WTC11 (cell line): Measurements from ENCODE around the gene NOL4L. TPM values are rescaled to one million over a fixed set of nuclear protein-coding genes. Genes with fewer than 3 reads are reported as not detected.

ENCODE experiments used
- ATAC-seq: fragments of 200-7000 bp; cut with Tn5 transposase; 2 replicates; pipeline ENCODE4 v1.10.0; 2021; ENCODE audit warnings: mild to moderate bottlenecking, moderate library complexity
- CTCF ChIA-PET: fragments of 300-600 bp; sonication (Branson Sonifier 250); formaldehyde crosslinking; loops from one replicate; lab custom pipeline; 2021; ENCODE audit warnings: antibody characterized with exemption; lab: Charles Lee
- POLR2A ChIA-PET: fragments of 350-600 bp; sonication (Branson Sonifier 250); formaldehyde crosslinking; loops from one replicate; lab custom pipeline; 2021; ENCODE audit warnings: antibody characterized with exemption; lab: Charles Lee
- DNase-seq: peaks from one replicate; pipeline ENCODE4 v3.0.0; 2021; ENCODE audit warnings: low spot score
- H3K27ac Mint-ChIP-seq: 2 replicates; pipeline ENCODE4 v1.8.0; 2021; ENCODE audit warnings: mixed read lengths
- H3K27me3 Mint-ChIP-seq: 2 replicates; pipeline ENCODE4 v1.8.0; 2021; ENCODE audit warnings: low read depth, mild to moderate bottlenecking, moderate library complexity, mixed read lengths
- H3K36me3 Mint-ChIP-seq: 2 replicates; pipeline ENCODE4 v1.8.0; 2021; ENCODE audit warnings: mixed read lengths
- H3K4me1 Mint-ChIP-seq: 2 replicates; pipeline ENCODE4 v1.8.0; 2022; ENCODE audit warnings: mixed read lengths
- H3K4me3 Mint-ChIP-seq: 2 replicates; pipeline ENCODE4 v1.8.0; 2021; ENCODE audit warnings: mild to moderate bottlenecking, moderate library complexity, mixed read lengths
- H3K9me3 Mint-ChIP-seq: 2 replicates; pipeline ENCODE4 v1.8.0; 2021; ENCODE audit warnings: mixed read lengths
- ATF6 ChIP-seq: sonication (generic); formaldehyde crosslinking; IDR thresholded peaks from 2 replicates; pipeline ENCODE4 v1.8.1; 2023; ENCODE audit warnings: mild to moderate bottlenecking, missing genetic modification reagents
- E2F1 ChIP-seq: sonication (generic); formaldehyde crosslinking; IDR thresholded peaks from 2 replicates; pipeline ENCODE4 v1.8.0; 2022; ENCODE audit warnings: mild to moderate bottlenecking, missing genetic modification reagents
- E2F5 ChIP-seq: sonication (generic); formaldehyde crosslinking; IDR thresholded peaks from 2 replicates; pipeline ENCODE4 v1.8.1; 2022; ENCODE audit warnings: mild to moderate bottlenecking, moderate library complexity, missing genetic modification reagents
- ESRRA ChIP-seq: sonication (generic); formaldehyde crosslinking; IDR thresholded peaks from 2 replicates; pipeline ENCODE4 v1.8.1; 2022; ENCODE audit warnings: mild to moderate bottlenecking, missing genetic modification reagents, borderline replicate concordance
- ETV6 ChIP-seq: sonication (generic); formaldehyde crosslinking; IDR thresholded peaks from 2 replicates; pipeline ENCODE4 v1.8.1; 2022; ENCODE audit warnings: mild to moderate bottlenecking, missing genetic modification reagents
- FOXK1 ChIP-seq: sonication (generic); formaldehyde crosslinking; IDR thresholded peaks from 2 replicates; pipeline ENCODE4 v1.8.0; 2022; ENCODE audit warnings: mild to moderate bottlenecking, moderate library complexity, missing genetic modification reagents
- GTF2I ChIP-seq: fragments of 250-450 bp; sonication (Bioruptor Pico); conservative IDR thresholded peaks from 2 replicates; pipeline ENCODE4 v1.4.0; 2021; ENCODE audit warnings: mild to moderate bottlenecking
- HMGXB4 ChIP-seq: sonication (generic); formaldehyde crosslinking; IDR thresholded peaks from 2 replicates; pipeline ENCODE4 v1.8.1; 2023; ENCODE audit warnings: mild to moderate bottlenecking, moderate library complexity, missing genetic modification reagents
- NR1H2 ChIP-seq: sonication (generic); formaldehyde crosslinking; IDR thresholded peaks from 2 replicates; pipeline ENCODE4 v1.9.0; 2021; ENCODE audit warnings: mild to moderate bottlenecking, moderate library complexity, missing genetic modification reagents
- TP53 ChIP-seq: sonication (generic); formaldehyde crosslinking; IDR thresholded peaks from 2 replicates; pipeline ENCODE4 v1.8.1; 2023; ENCODE audit warnings: mild to moderate bottlenecking, missing genetic modification reagents
- USF2 ChIP-seq: sonication (generic); formaldehyde crosslinking; IDR thresholded peaks from 2 replicates; pipeline ENCODE4 v1.8.1; 2023; ENCODE audit warnings: mild to moderate bottlenecking, missing genetic modification reagents, moderate library complexity
- ZBTB43 ChIP-seq: sonication (generic); formaldehyde crosslinking; IDR thresholded peaks from 2 replicates; pipeline ENCODE4 v1.8.1; 2023; ENCODE audit warnings: mild to moderate bottlenecking, missing genetic modification reagents
- ZNF263 ChIP-seq: sonication (generic); formaldehyde crosslinking; IDR thresholded peaks from 2 replicates; pipeline ENCODE4 v1.8.1; 2022; ENCODE audit warnings: low read depth, mild to moderate bottlenecking, moderate library complexity, missing genetic modification reagents
- ZNF423 ChIP-seq: fragments of 250-450 bp; sonication (Bioruptor Pico); IDR thresholded peaks from 2 replicates; pipeline ENCODE4 v2.1.2; 2022; ENCODE audit warnings: mild to moderate bottlenecking, moderate library complexity
- ZNF425 ChIP-seq: fragments of 250-450 bp; sonication (Bioruptor Pico); conservative IDR thresholded peaks from 2 replicates; pipeline ENCODE4 v1.9.0; 2021; ENCODE audit warnings: mild to moderate bottlenecking
- ZNF532 ChIP-seq: fragments of 250-450 bp; sonication (Bioruptor Pico); IDR thresholded peaks from 2 replicates; pipeline ENCODE4 v1.9.0; 2021; ENCODE audit warnings: mild to moderate bottlenecking, borderline replicate concordance
- total RNA-seq: library from RNA; stranded (reverse); gene quantifications from 3 replicates; pipeline ENCODE4 v1.2.3, GENCODE V29; 2021

NOL4L gene
- total RNA-seq, 1 experiment from 2014 or later: 29.0 TPM

- ATAC-seq (no peak; the same call in 1 of the 2 replicates), DNase-seq (no peak)
- no peaks in the 10 kb centered on the region for H3K9me3 Mint-ChIP-seq
- H3K4me1 Mint-ChIP-seq: peaks cover 18% of the 10 kb centered on the region
- peak; percentile 79 for TF ChIP-seq GTF2I (CRISPR knock-in tag)
- TF ChIP-seq ETV6 (CRISPR knock-in tag): no peak
- TF ChIP-seq, all 79 proteins: peak for 1
- H3K27ac Mint-ChIP-seq: no peak overlapping the region
- H3K36me3 Mint-ChIP-seq: no peaks in the 10 kb centered on the region
- POLR2A ChIA-PET: interaction anchor here (0.5 kb wide), 1 partner anchor 75 kb away, joined by 3 read pairs; no protein-coding TSS in a partner anchor
- CTCF ChIA-PET: no interaction called here
- H3K27me3 Mint-ChIP-seq: peaks cover 2% of the 10 kb centered on the region
- no peak overlapping the region for H3K4me3 Mint-ChIP-seq
Measured at GRCh38 chr20:32574296-32575226, 10.6 kb downstream of the NOL4L start.

GRCh38 chr20:32573167-32573851 is 11.8 kb downstream of the NOL4L start:
- no peak overlapping the region for H3K4me3 Mint-ChIP-seq
- ChIA-PET POLR2A (no interaction called here), CTCF (interaction anchor here (0.9 to 1.9 kb wide), 3 partner anchors 51 to 205 kb away, joined by 3 to 5 read pairs (median 3); no protein-coding TSS in a partner anchor)
- no peaks in the 10 kb centered on the region for H3K36me3 Mint-ChIP-seq
- ATAC-seq (no peak), DNase-seq (no peak)
- peaks cover 2% of the 10 kb centered on the region; the same call in 1 of the 2 replicates for H3K27me3 Mint-ChIP-seq
- H3K27ac Mint-ChIP-seq: no peak overlapping the region
- H3K4me1 Mint-ChIP-seq: peaks cover 22% of the 10 kb centered on the region
- no peaks in the 10 kb centered on the region for H3K9me3 Mint-ChIP-seq
- TF ChIP-seq TP53 (CRISPR knock-in tag) (no peak), HMGXB4 (CRISPR knock-in tag) (no peak), ATF6 (CRISPR knock-in tag) (no peak), USF2 (CRISPR knock-in tag) (no peak), ESRRA (CRISPR knock-in tag) (no peak), E2F1 (CRISPR knock-in tag) (no peak), ZNF423 (CRISPR knock-in tag) (no peak), ZBTB43 (CRISPR knock-in tag) (no peak), NR1H2 (no peak), FOXK1 (CRISPR knock-in tag) (no peak), ZNF263 (CRISPR knock-in tag) (no peak), ZNF425 (CRISPR knock-in tag) (no peak), ZNF532 (no peak), E2F5 (CRISPR knock-in tag) (no peak)
